ENCODE data around the gene HK1.
A peak's percentile ranks its signal among the peaks of the same experiment; 100 is the strongest.
"Not testable (repeated sequence)": the region's sequence is repeated elsewhere in the genome, so short reads cannot be mapped to it uniquely, and the experiment has no call there.

Gene HK1

DNA sequence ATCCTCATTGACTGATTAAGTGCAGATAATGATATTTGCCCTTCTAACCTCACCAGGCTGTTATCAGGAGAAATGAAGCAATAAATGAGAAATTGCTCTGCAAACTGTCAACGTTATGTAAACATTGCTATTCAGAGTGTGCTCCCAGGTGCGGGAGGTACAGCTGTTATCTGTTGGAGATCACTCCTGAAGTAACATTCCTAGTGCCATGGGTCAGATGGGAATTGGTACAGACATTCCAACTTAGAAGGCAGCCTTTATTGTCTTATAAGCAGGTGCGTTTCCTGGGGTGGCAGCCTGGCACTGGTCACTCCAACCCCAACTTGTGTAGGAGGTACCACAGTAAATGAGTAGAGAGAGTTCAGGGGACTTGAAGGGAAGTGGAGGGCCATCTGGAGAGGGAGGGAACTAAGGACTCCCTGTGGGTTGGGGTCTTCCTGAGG is 36.8 kb downstream of the HK1 start:
- no peak for DNase-seq

DNA sequence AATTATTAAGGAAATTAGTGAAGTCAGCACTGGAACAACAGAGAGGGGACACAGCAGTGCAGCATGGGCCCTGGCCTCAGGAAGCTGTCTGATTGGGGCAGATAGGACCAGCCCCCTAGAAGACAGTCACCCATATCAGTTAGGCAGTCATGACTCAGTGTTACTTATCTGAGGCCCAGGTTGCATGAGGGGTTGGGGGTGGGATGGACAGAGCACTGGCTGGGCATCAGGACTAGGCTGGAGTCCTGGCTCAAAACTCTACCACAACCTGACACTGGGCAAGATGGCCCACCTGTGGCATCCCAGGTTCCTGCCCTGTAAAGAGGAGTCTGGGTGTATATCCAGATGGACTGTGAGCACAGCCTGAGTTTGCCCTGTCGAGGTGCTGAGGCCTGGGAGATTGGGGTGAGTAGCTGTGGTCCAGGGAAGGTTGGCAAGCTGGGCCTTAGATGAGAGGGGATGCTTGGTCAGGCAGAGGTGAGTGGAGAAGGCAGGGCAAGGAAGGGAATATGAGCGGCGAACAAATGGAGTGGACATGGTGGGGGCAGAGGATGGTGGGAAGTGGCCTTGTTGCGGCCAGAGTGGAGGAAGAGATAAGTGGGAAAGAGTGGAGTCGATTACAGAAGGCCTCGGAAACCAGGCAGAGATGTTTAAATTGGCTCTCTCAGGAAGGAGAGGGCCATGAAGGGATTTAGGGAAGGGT is 37.5 kb downstream of the HK1 start:
- DNase-seq, result no peak

- DNase-seq, result no peak
Measured at GRCh38 chr10:69316313-69317059, 38.2 kb downstream of the HK1 start.

DNA sequence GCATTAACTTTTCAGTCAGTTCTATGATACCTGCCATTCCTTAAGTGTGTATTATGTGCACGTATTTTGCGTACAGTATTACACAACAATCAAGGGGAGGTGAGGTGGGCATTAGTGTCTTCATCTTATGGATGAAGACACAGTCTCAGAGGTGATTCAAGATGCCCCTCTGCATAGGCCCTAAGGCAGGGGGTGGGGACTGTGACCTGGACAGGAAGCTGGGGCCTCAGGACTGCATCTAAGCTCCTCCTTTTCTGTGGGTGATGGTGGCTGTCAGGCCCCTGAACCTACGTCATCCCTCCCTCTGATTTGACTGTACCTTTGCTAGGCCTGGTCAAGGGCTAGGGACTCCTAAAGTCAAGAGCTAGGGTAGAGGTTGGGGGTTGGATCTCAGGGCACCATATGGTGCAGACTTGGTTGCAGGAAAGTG is 38.9 kb downstream of the HK1 start:
- no peak for DNase-seq

- DNase-seq, result no peak
Measured at GRCh38 chr10:69317626-69318105, 39.4 kb downstream of the HK1 start.

DNA sequence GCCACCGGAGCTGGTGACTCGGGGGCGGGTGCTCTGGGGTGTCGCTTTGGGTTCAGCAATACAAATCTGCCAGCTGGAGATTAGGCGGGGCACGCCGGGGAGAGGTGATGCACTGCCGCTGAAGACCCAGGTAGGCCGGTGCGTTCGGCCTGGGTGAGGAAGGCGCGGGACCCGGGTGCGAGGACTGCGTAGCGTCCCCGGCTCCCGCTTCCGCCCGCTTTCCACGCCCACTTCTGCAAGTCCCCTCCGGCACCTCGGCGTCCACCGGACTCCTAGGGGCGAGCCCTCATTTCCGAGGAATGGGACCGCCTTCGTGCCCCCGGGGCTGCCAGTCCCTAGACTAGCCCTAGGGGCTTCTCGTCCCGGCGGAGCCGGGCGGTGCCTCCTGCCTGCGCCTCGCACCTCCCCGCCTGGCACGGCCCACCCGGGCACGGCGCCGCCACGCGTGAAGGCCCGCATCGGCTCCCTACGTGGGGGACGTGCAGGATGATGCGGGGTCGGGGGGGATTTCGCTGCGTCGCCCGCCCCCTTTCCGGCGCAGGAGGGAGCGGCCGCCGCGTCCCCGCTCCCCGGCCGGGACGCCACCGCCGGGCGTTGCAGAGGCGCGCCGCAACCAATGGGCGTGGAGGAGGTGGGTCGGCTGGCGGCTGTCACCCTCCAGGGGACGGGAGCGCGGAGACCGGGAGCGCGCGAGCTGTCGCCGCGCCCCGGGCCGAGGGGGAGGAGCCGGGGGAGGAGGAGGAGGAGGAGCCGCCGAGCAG is 40.0 kb downstream of the HK1 start:
- peak; percentile 93 for DNase-seq

DNA sequence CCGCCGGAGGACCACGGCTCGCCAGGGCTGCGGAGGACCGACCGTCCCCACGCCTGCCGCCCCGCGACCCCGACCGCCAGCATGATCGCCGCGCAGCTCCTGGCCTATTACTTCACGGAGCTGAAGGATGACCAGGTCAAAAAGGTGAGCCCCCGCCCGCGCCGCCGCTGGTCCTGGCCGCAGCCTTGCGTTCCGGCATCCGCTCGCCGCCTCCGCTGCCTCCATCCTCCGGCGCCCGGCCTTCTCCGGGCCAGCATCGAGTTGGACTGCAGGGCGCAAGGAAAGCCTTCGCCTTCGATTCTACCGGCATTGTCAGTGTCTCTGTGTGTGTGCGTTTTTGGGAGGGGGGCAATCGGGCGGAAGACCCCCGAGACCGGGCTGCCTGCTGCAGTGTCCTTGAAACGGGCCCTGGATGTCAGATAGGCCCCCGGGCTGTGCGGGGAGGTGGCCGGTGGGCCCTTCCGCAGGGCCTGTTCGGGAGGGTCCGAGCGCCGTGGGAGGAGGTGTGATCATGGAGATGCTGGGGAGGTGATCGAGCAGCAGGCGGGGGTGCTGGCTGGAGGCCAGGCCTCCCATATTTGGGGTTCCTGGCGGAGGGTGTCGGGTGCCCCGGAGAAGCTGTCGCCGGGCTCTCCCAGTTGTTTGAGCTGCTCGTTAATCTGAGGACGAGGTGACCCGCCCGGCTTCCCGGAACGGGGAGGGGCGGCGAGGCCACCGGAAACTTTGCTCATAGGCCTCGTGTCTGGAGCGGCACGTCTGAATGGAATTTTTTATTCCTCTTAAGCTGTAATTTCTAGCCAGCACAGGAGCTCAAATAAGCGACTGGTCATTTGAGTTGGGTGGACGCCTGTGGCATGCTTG is 40.8 kb downstream of the HK1 start:
- peak; percentile 75 for DNase-seq

GRCh38 chr10:69319841-69320316 is 41.6 kb downstream of the HK1 start:
- no peak for DNase-seq

GRCh38 chr10:69320521-69320920 is 42.2 kb downstream of the HK1 start:
- DNase-seq, result no peak

- no peak for DNase-seq
Measured at GRCh38 chr10:69321039-69321715, 42.9 kb downstream of the HK1 start.

DNA sequence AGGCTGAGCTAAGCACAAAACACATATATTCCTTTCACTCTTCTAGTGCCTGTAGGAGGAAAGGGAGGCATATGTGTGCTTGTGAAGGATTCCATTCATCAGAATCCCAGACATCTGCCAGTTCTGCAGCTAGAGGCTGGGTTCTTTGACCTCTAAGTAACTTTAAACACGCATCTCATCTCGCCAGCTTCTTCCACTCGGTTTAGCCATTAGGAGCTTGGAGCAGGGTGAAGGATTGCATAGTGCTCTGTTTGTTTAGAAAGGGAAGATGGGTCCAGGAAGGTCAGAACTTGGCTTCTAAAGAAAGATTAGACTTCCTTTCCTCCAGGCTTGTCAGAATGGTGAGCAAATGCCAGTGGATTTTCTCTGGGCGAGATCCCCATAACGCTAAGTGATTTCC is 43.6 kb downstream of the HK1 start:
- DNase-seq, result no peak

- DNase-seq, result not testable (repeated sequence)
Measured at GRCh38 chr10:69322346-69322745, 44.0 kb downstream of the HK1 start.

DNA sequence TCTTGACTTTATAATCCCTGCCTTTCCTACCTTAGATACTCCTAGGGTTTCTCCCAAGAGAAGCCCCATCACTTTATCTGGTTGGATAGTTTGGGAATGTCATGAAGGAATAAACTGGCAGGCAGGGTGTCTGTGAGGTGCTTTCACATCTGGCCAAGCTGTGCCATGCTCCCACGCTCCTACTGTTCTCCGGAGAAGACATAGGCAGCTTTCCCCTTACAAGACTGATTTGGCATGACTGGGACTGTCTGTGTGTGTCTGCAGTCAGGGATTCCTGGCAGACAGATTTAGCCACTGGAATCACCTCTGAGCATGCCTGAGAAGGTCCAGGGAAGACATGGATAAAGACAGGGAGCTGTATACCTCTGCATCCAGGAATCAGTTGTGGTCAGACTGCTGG is 45.3 kb downstream of the HK1 start:
- DNase-seq, result no peak

DNA sequence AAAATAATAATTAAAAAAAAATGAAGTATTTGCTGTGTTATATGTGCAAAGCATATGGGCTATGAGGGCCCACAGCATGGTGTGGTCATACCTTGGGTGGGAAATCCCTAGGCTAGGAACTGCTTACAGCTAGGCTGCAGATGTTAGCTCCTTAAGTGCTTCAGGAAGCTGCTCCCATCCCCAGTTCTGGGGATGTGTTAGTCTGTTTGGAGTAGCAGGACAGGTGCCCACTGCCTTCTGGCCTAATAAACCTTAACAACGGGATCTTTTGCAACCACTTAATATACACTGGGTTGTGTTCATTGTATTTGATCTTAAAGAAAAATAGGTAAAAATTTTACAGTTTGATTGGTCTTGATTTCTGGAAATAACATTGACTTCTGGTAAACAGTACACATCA is 46.3 kb downstream of the HK1 start:
- no peak for DNase-seq

- DNase-seq, result not testable (repeated sequence)
Measured at GRCh38 chr10:69325637-69326523, 47.6 kb downstream of the HK1 start.

DNA sequence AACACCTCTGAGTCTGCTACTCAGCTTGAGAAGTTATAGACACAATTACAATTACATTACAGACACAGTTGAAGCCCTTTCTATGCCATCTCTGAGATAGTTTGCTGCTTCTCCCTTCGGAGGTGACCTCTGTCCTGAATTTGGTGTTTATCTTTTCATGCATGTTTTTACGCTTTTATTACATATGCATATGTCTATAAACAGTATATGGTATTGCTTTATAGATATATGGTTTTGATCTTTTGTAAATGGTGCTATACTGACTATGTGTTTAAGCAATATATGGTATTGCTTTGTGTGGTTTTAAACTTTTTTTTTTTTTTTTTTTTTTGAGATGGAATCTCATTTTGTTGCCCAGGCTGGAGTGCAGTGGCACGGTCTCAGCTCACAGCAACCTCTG is 48.4 kb downstream of the HK1 start:
- DNase-seq, result no peak

- peak; percentile 42 for DNase-seq
Measured at GRCh38 chr10:69327463-69328379, 49.4 kb downstream of the HK1 start.

DNA sequence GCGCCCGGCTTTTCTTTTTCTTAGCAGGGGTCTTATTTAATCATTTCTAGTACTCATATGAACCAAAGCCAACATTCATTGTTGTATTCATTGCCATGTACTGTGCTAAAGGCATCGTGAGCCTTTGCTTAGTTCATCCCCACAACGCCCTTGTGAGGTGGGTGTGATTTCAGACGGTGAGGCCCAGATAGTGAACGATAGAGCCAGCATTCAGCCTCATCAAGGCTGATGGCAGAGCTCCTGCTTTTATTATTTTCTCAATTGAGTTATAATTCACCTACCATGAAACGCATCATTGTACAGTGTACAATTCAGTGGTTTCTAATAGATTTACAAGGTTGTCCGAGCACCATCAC is 50.1 kb downstream of the HK1 start:
- no peak for DNase-seq

DNA sequence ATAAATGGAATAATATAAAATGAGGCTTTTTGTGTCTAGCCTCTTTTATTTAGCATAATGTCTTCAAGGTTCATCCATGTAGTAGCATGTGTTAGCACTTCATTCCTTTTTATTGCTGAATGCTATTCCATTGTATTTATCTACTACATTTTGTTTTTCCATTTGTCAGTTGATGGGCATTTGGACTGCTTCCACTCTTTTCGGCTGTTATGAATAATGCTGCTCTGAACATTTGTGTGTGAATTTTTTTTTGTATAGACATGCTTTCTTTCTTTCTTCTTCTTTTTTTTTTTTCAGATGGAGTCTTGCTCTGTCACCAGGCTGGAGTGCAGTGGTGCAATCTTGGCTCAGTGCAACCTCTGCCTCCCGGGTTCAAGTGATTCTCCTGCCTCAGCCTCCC is 50.6 kb downstream of the HK1 start:
- not testable (repeated sequence) for DNase-seq

GRCh38 chr10:69329721-69330178 is 51.5 kb downstream of the HK1 start:
- no peak for DNase-seq

Data from activated naive CD4-positive, alpha-beta T cell treated with anti-CD3 and anti-CD28 coated beads, Interleukin-2, amount 50 U/mL, for 16 hours (primary cell).